Psoas muscle (tissue), 8 donors: ENCODE data around the gene AQP12A. TPM values are rescaled to one million over a fixed set of nuclear protein-coding genes. Genes with fewer than 3 reads are reported as not detected.
A peak's percentile ranks its signal among the peaks of the same experiment; 100 is the strongest.

Experiments
- ATAC-seq, 4 donors: fragments of 200-7000 bp; cut with Tn5 transposase; one replicate each; pipeline ENCODE4 v1.9.1; 2020; ENCODE audit warnings: moderate library complexity in 3 of 4, mild to moderate bottlenecking in 2 of 4
- DNase-seq, 2 donors: peaks; one replicate each; pipeline ENCODE4 v3.0.0-alpha.2; 2020
- H3K27ac ChIP-seq: fragments of 200-600 bp; one replicate; pipeline ENCODE4 v1.8.0; 2022
- H3K27me3 ChIP-seq, 3 donors: fragments of 200-600 bp in 1 of 3; one replicate each; pipeline versions ENCODE4 v1.6.1 to v1.8.0; 2013 to 2022; ENCODE audit warnings: low read length in 2 of 3, mild to moderate bottlenecking in 2 of 3, moderate library complexity in 1 of 3; ENCODE audit not compliant: insufficient read depth in 3 of 3
- H3K36me3 ChIP-seq, 2 donors: fragments of 200-600 bp in 1 of 2; one replicate each; pipeline versions ENCODE4 v1.6.1 to v1.8.0; 2013 to 2022; ENCODE audit warnings: low read depth in 1 of 2, mild to moderate bottlenecking in 1 of 2, moderate library complexity in 1 of 2; ENCODE audit not compliant: insufficient read depth in 1 of 2
- H3K4me1 ChIP-seq: fragments of 200-600 bp; one replicate; pipeline ENCODE4 v1.8.0; 2022
- H3K4me3 ChIP-seq: fragments of 200-600 bp; one replicate; pipeline ENCODE4 v1.8.0; 2022; ENCODE audit warnings: mild to moderate bottlenecking
- H3K9me3 ChIP-seq: fragments of 200-600 bp; one replicate; pipeline ENCODE4 v1.8.0; 2022
- WGBS, 3 donors: extraction: QIAGEN DNeasy Blood & Tissue Kit; methylation state at CpG; one replicate each; pipeline versions ENCODE4 v1.1.6 to v1.1.7; 2013; 5-methylcytosine and 5-hydroxymethylcytosine counted together
- intact Hi-C, 2 donors: fragments of 100-400 bp; cut with DNase I; formaldehyde crosslinking; loops; one replicate each; pipeline versions ENCODE4 v1.11.0 to v1.14.2; 2022
- polyA plus RNA-seq, 3 donors: library from polyadenylated mRNA; stranded (reverse); fragments of 200-250 nt; gene quantifications; one replicate each; pipeline ENCODE4 v1.2.3, GENCODE V29; 2013
- total RNA-seq, 4 donors: library from RNA; stranded (reverse); fragmentation: NEBNext Ultra II Directional in 2 of 4; extraction: Animal tissue kit (Norgen Biotek cat#: 25700) in 2 of 4; gene quantifications; one replicate each; pipeline versions ENCODE4 v1.2.1 to v1.2.4, GENCODE V29; 2021 to 2023
- TF ChIP-seq, protein P1 (sequence below): fragments of 200-600 bp; IDR thresholded peaks from one replicate; pipeline ENCODE4 v1.8.0; 2022; ENCODE audit warnings: antibody characterized with exemption
- donor health status: healthy with polysubstance abuse.
- donor health status: DM: no; HTN: no; CAD: no; lungs with moderate emphysema.
- donor health status: Bipolar disorder and iron deficiency.
- donor health status: healthy.
- donor health status: DM: yes; HTN: yes; CAD: no.
- donor health status: DM: no; HTN: no; CAD: no.
- donor health status: DM: no; HTN: no; CAD: no.
- donor health status: DM: yes; HTN: yes; CAD: no.

The AQP12A gene
- total and polyA plus RNA-seq, 7 donors = not detected

DNA sequence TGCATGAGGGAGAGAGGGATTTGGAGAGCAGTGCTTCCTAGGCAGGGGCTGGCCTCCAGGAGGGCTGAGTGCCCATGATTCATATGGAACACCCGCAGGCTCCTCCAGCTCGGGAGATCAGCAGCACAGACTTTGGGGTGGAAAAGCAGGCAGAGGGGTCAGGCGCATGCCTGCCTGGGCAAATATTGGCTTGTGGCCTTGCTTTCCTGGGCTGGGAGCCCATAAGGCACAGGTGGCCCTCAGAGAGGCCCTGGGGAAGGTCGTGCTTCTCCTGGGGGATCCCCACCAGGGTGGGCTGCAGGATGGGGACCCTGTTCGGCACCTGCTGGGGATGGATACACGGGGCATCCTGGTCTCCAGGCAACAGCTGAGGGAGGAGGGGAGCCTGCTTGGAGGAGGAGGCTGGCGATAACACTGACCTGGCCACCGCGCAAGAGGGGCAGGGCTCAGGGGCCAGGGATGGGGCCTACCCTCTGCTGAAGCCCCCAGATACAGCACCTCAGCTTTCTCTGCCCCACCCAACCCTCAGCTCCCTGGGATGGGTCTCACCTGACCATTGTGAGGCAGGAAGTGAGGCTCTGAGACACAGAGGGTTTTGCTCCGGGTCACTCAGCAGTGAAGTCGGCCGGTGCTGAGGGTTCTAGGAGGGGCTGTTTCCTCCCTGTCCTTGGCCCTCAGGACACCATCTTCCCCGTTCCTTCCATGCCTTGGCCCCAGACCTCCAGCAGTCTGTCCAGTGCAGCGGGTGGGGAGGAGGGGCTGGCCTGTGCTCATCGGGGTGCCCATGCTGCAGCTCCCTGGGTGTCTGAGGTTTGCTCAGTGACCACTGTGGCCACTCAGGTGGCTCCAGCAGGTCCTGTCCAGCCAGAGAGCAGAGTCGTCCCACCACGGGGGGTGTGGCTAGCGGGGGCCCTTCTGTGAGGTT, 12.0 kb downstream of the AQP12A start:
- H3K36me3 ChIP-seq = no peaks in the 10 kb centered on the region
- intact Hi-C loops = loop anchor here in 1 of 2 donors (10.0 kb wide), 1 partner anchor 189 kb away; no protein-coding TSS in a partner anchor
- ATAC-seq = no peak
- H3K27me3 ChIP-seq = peaks cover 0 to 26% (median 9%) of the 10 kb centered on the region in 3 donors
- TF ChIP-seq, protein P1, sequence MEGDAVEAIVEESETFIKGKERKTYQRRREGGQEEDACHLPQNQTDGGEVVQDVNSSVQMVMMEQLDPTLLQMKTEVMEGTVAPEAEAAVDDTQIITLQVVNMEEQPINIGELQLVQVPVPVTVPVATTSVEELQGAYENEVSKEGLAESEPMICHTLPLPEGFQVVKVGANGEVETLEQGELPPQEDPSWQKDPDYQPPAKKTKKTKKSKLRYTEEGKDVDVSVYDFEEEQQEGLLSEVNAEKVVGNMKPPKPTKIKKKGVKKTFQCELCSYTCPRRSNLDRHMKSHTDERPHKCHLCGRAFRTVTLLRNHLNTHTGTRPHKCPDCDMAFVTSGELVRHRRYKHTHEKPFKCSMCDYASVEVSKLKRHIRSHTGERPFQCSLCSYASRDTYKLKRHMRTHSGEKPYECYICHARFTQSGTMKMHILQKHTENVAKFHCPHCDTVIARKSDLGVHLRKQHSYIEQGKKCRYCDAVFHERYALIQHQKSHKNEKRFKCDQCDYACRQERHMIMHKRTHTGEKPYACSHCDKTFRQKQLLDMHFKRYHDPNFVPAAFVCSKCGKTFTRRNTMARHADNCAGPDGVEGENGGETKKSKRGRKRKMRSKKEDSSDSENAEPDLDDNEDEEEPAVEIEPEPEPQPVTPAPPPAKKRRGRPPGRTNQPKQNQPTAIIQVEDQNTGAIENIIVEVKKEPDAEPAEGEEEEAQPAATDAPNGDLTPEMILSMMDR = no peak
- H3K4me1 ChIP-seq = no peaks in the 10 kb centered on the region
- H3K9me3 ChIP-seq = no peaks in the 10 kb centered on the region
- no peak overlapping the region for H3K4me3 ChIP-seq
- DNase-seq = peak; percentile 6 to 37
- 60 to 67% (median 63%) methylated on average over 18 of the region's 18 CpGs for WGBS, 3 donors
- no peak overlapping the region for H3K27ac ChIP-seq

DNA sequence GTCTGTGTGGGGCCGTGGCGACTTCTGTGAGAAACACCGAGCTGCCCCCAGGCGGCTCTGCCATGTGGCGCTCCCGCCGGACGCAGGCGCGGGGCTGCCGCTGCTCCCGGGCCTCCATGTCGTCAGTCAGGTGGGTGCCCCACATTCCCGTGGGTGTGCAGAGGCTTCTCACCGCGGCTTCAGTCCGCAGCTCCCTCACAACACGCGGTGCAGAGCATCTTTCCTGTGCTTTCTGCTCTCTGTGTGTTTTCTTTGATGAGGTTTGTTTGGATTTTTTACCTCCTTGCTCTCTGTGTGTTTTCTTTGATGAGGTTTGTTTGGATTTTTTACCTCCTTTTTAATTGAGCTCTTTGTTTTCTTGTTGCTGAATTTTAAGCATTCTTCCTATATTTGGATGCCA, 13.0 kb downstream of the AQP12A start:
- Histone ChIP-seq H3K27ac (no peak overlapping the region), H3K4me1 (no peaks in the 10 kb centered on the region), H3K9me3 (no peaks in the 10 kb centered on the region), H3K27me3 (peaks cover 0 to 30% (median 11%) of the 10 kb centered on the region in 3 donors), H3K36me3 (no peaks in the 10 kb centered on the region), H3K4me3 (no peak overlapping the region)
- intact Hi-C loops = loop anchor here in 1 of 2 donors (10.0 kb wide), 1 partner anchor 190 kb away; no protein-coding TSS in a partner anchor
- WGBS, 3 donors = 61 to 67% (median 64%) methylated on average over 19 of the region's 19 CpGs
- ATAC-seq (no peak), DNase-seq (peak; percentile 3 to 19)
- TF ChIP-seq, protein P1 = no peak

DNA sequence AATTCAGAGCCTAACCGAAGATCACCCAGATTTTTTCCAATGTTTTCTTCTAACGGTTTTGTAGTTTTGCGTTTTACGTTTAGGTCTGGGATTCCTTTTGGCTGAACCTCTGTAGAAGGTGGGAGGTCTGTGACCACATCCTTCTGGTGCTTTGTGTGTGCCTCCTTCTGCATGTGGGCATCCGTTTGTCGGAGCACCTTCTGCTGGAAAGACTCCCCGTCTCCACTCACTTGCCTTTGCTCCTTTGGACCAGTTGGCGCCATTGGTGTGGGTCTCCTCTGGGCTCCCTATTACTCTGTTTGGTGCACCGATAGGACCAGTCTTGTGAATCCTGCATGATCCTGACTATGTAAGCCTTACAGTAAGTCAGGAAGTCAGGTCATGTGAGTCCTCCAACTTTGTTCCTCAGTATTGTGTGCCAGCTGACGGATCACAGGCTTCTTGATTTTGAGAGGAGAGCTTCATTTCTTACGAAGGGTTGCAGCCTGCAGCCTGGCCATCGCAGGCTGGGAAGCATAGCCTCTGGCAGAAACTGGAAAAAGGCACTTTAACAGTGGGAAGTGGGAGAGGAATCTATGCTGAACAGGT, 13.6 kb downstream of the AQP12A start:
- Histone ChIP-seq H3K9me3 (no peaks in the 10 kb centered on the region), H3K27ac (no peak overlapping the region), H3K27me3 (peaks cover 0 to 29% (median 13%) of the 10 kb centered on the region in 3 donors), H3K4me1 (no peaks in the 10 kb centered on the region), H3K4me3 (no peak overlapping the region), H3K36me3 (no peaks in the 10 kb centered on the region)
- no peak for ATAC-seq
- peak; percentile 4 to 22 for DNase-seq
- TF ChIP-seq, protein P1 = no peak
- intact Hi-C loops = loop anchor here in 1 of 2 donors (10.0 kb wide), 1 partner anchor 190 kb away; no protein-coding TSS in a partner anchor
- 74 to 82% (median 78%) methylated on average over 12 of the region's 12 CpGs for WGBS, 3 donors

DNA sequence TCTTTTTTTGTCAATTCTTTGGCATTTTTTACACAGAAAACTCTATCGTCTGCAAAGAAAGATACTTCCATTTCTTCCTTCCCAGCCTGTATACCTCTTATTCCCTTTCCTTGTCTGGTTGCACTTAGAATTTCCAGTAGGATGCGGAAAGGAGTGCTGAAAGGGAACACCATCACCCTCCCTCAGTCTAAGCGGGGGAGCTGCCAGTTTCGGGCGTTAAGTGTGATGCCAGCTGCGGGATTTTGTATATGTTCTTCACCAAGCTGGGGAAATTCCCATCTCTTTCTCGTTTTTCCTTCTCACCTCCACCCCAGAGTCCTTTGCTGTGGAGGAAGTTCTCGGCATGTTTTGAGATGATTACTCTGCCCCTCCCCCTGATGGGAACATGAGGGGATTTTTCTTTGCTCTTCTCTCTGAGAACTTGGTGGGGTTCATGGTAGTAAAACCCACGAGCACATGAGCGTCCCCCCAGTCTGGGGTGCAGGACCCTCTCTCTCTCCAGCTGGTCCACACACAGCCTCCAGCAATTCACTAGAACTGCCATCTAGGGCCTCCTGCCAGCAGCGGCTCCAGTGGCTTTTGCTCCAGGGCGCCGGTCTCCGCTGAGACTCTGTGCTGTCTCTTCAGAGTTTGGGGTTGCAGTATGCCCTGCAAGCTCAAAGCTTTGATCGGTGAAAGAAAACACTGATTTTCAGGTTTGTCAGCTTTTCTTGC, 15.5 kb downstream of the AQP12A start:
- Histone ChIP-seq H3K36me3 (no peaks in the 10 kb centered on the region), H3K4me1 (no peaks in the 10 kb centered on the region), H3K27ac (no peak overlapping the region), H3K27me3 (peaks cover 0 to 36% (median 12%) of the 10 kb centered on the region in 3 donors), H3K9me3 (no peaks in the 10 kb centered on the region), H3K4me3 (no peak overlapping the region)
- DNase-seq = peak in 1 of 2 donors; percentile 19
- 49 to 54% (median 53%) methylated on average over 15 of the region's 15 CpGs for WGBS, 3 donors
- TF ChIP-seq, protein P1 = no peak
- ATAC-seq = no peak
- intact Hi-C loops = loop anchor here in 1 of 2 donors (10.0 kb wide), 1 partner anchor 192 kb away; no protein-coding TSS in a partner anchor
